ENCODE measurements around the gene DNAJC5G. TPM values are rescaled to one million over a fixed set of nuclear protein-coding genes. Genes with fewer than 3 reads are reported as not detected.

DNAJC5G gene
- total RNA-seq, 4 donors from 2014 or later = not detected

GRCh38 chr2:27243391-27244130 is 31.7 kb upstream of the DNAJC5G start:
- no peak for DNase-seq
- peaks cover 0 to 16% (median 6%) of the 10 kb centered on the region in 4 donors for H3K36me3 ChIP-seq
- in situ Hi-C loops (cut with MboI; ENCODE audit: low pct_ligation_motif_present in 1 of 4, low pct_unique_long_range_greater_than_20kb in 1 of 4, low sequenced_read_pairs in 3 of 4) = no loop called here

GRCh38 chr2:27245116-27245515 is 30.1 kb upstream of the DNAJC5G start:
- Histone ChIP-seq H3K27ac (no peak overlapping the region), H3K36me3 (peaks cover 0 to 10% (median 0%) of the 10 kb centered on the region in 4 donors), H3K9me3 (no peaks in the 10 kb centered on the region), H3K4me1 (peaks cover 0 to 6% (median 2%) of the 10 kb centered on the region in 4 donors), H3K4me3 (no peak overlapping the region), H3K27me3 (peaks cover 4% of the 10 kb centered on the region)
- in situ Hi-C loops (cut with MboI; ENCODE audit: low pct_ligation_motif_present in 1 of 4, low pct_unique_long_range_greater_than_20kb in 1 of 4, low sequenced_read_pairs in 3 of 4) (no loop called here), intact Hi-C loops (cut with DNase I; ENCODE audit: low total_unique reads) (no loop called here)
- TF ChIP-seq EP300 (IDR thresholded peaks at IDR 0.05; ENCODE audit: low read depth) = no peak
- no peak for TF ChIP-seq CTCF (IDR thresholded peaks at IDR 0.05)
- no peak for TF ChIP-seq POLR2AphosphoS5 (IDR thresholded peaks at IDR 0.05)
- TF ChIP-seq POLR2A (IDR thresholded peaks at IDR 0.05) = no peak
- WGBS, 2 donors (ENCODE audit: low coverage in 1 of 2) = 82 to 85% methylated on average over 9 to 10 of the region's 10 CpGs
- DNase-seq = no peak

More at GRCh38 chr2:27243391-27244130, 31.7 kb upstream of the DNAJC5G start:
- no peak for TF ChIP-seq CTCF (IDR thresholded peaks at IDR 0.05)
- TF ChIP-seq POLR2A (IDR thresholded peaks at IDR 0.05) = no peak
- TF ChIP-seq EP300 (IDR thresholded peaks at IDR 0.05; ENCODE audit: low read depth) = no peak
- no peak for TF ChIP-seq POLR2AphosphoS5 (IDR thresholded peaks at IDR 0.05)
- intact Hi-C loops (cut with DNase I; ENCODE audit: low total_unique reads) = no loop called here
- no peaks in the 10 kb centered on the region for H3K4me1 ChIP-seq
- 87 to 96% methylated on average over 5 to 19 of the region's 19 CpGs for WGBS, 2 donors (ENCODE audit: low coverage in 1 of 2)
- H3K4me3 ChIP-seq = no peak overlapping the region
- no peak overlapping the region for H3K27ac ChIP-seq
- H3K9me3 ChIP-seq = no peaks in the 10 kb centered on the region
- H3K27me3 ChIP-seq = no peaks in the 10 kb centered on the region

- no peak overlapping the region for H3K4me3 ChIP-seq
- no peak overlapping the region for H3K27ac ChIP-seq
- no peak for DNase-seq
- H3K36me3 ChIP-seq = peaks cover 0 to 5% (median 0%) of the 10 kb centered on the region in 4 donors
- intact Hi-C loops (cut with DNase I; ENCODE audit: low total_unique reads) (no loop called here), in situ Hi-C loops (cut with MboI; ENCODE audit: low pct_ligation_motif_present in 1 of 4, low pct_unique_long_range_greater_than_20kb in 1 of 4, low sequenced_read_pairs in 3 of 4) (no loop called here)
- WGBS, 2 donors (ENCODE audit: low coverage in 1 of 2) = 82 to 91% methylated on average over 4 of the region's 4 CpGs
- TF ChIP-seq EP300 (IDR thresholded peaks at IDR 0.05; ENCODE audit: low read depth) (no peak), POLR2AphosphoS5 (IDR thresholded peaks at IDR 0.05) (no peak), CTCF (IDR thresholded peaks at IDR 0.05) (no peak), POLR2A (IDR thresholded peaks at IDR 0.05) (no peak)
- no peaks in the 10 kb centered on the region for H3K9me3 ChIP-seq
- peaks cover 0 to 9% (median 2%) of the 10 kb centered on the region in 4 donors for H3K4me1 ChIP-seq
- peaks cover 9% of the 10 kb centered on the region for H3K27me3 ChIP-seq
Measured at GRCh38 chr2:27245626-27246025, 29.6 kb upstream of the DNAJC5G start.

- Histone ChIP-seq H3K27ac (no peak overlapping the region), H3K4me3 (no peak overlapping the region), H3K4me1 (peaks cover 0 to 9% (median 2%) of the 10 kb centered on the region in 4 donors), H3K9me3 (no peaks in the 10 kb centered on the region), H3K27me3 (peaks cover 23% of the 10 kb centered on the region), H3K36me3 (peaks cover 0 to 4% (median 0%) of the 10 kb centered on the region in 4 donors)
- intact Hi-C loops (cut with DNase I; ENCODE audit: low total_unique reads) = no loop called here
- no peak for DNase-seq
- WGBS, 2 donors (ENCODE audit: low coverage in 1 of 2) = 84 to 100% methylated on average over 1 to 4 of the region's 4 CpGs
- no peak for TF ChIP-seq POLR2A (IDR thresholded peaks at IDR 0.05)
- TF ChIP-seq EP300 (IDR thresholded peaks at IDR 0.05; ENCODE audit: low read depth) = no peak
- no peak for TF ChIP-seq CTCF (IDR thresholded peaks at IDR 0.05)
- no peak for TF ChIP-seq POLR2AphosphoS5 (IDR thresholded peaks at IDR 0.05)
- in situ Hi-C loops (cut with MboI; ENCODE audit: low pct_ligation_motif_present in 1 of 4, low pct_unique_long_range_greater_than_20kb in 1 of 4, low sequenced_read_pairs in 3 of 4) = no loop called here
Measured at GRCh38 chr2:27247893-27248292, 27.3 kb upstream of the DNAJC5G start.
